ENCODE results near the gene CGB2.
A peak's percentile ranks its signal among the peaks of the same experiment; 100 is the strongest.

Gene CGB2

DNA sequence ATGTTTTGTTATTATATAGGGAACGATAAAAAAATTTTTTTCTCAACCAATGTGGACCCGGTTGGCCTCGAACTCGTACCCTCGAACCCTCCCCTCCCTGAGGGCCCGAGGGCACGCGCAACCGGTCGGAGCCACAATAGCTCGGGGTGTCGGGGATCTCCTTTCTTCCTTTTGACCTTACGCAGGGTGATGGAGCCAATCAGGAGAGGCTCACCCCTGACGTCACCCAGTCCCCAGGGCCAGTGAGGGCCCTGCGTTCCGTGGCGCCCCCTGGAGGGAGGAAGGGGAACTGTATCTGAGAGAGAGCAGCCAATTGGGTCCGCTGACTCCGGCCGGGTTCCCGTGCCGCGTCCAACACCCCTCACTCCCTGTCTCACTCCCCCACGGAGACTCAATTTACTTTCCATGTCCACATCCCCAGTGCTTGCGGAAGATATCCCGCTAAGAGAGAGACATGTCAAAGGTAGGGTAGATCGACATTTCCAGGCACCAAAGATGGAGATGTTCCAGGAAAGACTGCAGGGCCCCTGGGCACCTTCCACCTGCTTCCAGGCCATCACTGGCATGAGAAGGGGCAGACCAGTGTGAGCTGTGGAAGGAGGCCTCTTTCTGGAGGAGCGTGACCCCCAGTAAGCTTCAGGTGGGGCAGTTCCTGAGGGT is at the start of gene CGB2:
CGB2 (plus strand) TSS at position 249 of the 660 bp plus-strand sequence; CDS start at position 455, 206 bp downstream.
- ATAC-seq: peak in 1 of 2 donors; percentile 67

- no peak for ATAC-seq
Observed at GRCh38 chr19:48982280-48982679, 49.4 kb upstream of the CGB2 start.

DNA sequence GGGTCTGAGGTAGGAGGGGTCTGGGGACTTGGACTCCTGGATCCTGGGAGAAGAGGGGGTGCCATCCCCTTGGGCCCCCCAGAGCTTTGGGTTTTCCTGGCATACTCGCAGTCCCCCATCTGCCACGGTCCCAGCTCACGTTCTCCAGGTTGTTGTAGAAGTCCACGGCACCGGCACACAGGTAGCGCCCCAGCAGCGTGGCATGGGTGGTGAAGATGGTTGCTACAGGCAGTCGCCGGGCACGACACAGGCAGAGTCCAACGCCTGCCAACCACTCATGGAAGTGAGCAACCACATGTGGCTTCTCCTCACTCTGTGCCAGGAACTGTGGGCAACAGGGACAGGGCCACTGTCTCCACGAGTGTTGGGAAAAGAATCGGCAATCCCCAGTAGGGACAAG is 46.0 kb upstream of the CGB2 start:
- no peak for ATAC-seq

- ATAC-seq: no peak
Observed at GRCh38 chr19:48986211-48986610, 45.5 kb upstream of the CGB2 start.

- ATAC-seq: no peak
Observed at GRCh38 chr19:48987323-48987722, 44.4 kb upstream of the CGB2 start.

GRCh38 chr19:48988286-48988685 is 43.4 kb upstream of the CGB2 start:
- ATAC-seq: no peak

- ATAC-seq: no peak
Observed at GRCh38 chr19:48988860-48989259, 42.8 kb upstream of the CGB2 start.

DNA sequence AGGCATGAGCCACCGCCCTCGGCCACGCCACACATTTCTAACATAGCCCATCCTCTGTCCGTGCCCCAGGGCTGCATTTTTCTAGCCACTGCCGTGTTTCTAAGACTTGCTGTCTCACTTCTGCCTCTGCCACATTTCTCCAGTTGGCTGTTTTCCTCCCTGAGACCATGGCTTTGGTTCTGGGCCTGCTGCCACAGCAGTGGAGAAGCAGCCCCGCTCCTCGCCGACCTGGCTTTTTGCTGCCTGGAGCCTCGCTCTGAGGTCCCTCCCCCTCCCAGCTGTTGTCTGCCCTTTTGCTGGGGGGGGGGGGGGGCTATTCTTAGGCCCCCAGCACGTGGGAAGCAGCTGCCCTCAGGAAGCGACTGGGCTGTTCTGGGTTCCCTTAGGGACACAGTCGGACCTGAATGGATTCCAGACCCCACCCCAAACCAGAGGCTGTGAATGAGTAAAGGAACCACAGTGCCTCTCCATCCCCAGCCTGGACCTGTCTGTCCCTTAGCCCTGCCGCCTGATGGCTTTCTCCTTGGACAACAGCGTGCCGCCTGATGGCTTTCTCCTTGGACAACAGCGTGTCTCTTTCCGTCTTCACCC is 41.9 kb upstream of the CGB2 start:
- ATAC-seq: no peak

DNA sequence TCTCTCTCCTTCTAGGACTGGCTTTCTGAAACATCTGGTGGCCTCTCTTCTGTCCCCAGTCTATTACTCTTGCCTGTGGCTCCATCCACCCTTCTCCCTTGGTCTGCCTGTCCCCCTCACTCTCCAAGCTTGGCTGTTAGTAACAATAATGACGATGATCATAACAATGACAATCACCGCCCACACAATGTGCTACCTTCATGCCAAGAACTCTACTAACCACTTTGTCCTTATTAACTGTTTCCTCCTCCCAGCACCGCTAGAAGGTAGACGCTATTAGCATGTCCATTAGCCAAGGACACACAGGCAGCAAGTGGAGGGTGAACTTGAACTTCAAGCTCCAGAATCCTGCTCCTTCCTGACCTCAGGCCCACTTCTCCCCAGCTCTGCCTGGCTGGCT is 41.3 kb upstream of the CGB2 start:
- ATAC-seq: no peak

- no peak for ATAC-seq
Observed at GRCh38 chr19:48991011-48991609, 40.6 kb upstream of the CGB2 start.

GRCh38 chr19:48991873-48992580 is 39.7 kb upstream of the CGB2 start:
- no peak for ATAC-seq

- ATAC-seq: no peak
Observed at GRCh38 chr19:48992581-48993174, 39.0 kb upstream of the CGB2 start.

DNA sequence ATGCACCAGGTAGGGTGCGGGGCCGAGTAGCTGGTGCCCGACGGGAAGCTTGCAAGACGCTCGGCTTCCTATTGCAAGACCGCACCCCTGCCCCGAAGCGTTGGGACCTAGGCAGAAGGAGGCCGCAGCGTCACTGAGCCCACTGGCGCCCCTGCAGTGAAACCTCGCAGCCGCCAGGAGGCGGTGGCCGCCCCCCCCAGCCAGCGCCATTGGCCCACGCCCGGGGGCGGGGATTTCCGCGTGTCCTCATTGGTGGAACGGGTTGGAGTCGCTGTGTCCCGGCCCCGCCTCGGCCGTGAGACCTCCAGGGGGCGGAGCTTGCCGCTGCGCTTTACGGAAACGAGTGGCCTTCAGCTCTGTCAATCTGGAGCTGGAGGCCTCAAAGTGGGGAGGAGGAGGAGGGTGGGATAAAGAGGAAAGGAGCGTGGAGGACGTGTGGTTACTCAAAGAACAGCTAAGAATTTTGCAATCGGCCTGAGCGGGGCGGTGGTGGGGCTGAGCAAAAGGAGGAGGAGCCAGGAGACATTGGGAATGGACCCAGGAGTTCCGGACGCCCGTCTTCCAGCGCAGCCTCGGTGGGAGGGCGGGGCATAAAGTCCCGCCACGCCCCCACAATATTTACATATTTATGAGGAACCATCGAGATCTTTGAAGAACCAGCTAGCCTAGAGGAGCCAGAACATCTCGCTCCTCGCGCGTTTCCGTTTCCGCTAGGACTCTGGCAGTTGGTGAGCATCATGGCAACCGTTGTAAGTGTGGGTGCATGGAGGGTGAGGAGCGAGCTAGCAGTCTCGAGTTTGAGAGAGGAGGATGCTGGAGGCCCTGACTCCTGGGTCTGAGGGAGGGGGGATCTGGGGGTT is 38.3 kb upstream of the CGB2 start, which contains the start of the genes GYS1 and RUVBL2:
GYS1 (minus strand) TSS at position 135 of the 860 bp plus-strand sequence. CDS start 197 bp downstream, outside the sequence.
RUVBL2 (plus strand) TSS at position 713 of the 860 bp plus-strand sequence; CDS start at position 738, 25 bp downstream.
- ATAC-seq: peak; percentile 92 to 94

DNA sequence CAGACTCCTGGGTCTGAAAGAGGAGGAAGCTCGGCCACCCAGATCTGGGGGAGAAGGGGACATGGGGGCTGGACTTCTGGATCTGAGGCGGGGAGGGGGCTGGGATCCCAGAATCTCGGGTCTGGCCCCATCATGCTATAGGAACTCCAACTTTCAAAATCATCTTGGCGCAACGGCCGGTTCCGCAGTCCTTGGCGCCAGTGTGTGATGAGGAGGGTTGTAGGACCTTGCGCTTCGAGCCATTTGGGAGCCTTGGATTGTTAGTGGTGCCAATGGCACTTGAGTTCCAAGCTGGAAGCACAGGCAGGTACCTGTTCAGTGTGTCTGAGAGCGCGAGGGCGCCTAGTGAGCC is 37.7 kb upstream of the CGB2 start:
- no peak for ATAC-seq

- no peak for ATAC-seq
Observed at GRCh38 chr19:48997972-48998371, 33.7 kb upstream of the CGB2 start.

DNA sequence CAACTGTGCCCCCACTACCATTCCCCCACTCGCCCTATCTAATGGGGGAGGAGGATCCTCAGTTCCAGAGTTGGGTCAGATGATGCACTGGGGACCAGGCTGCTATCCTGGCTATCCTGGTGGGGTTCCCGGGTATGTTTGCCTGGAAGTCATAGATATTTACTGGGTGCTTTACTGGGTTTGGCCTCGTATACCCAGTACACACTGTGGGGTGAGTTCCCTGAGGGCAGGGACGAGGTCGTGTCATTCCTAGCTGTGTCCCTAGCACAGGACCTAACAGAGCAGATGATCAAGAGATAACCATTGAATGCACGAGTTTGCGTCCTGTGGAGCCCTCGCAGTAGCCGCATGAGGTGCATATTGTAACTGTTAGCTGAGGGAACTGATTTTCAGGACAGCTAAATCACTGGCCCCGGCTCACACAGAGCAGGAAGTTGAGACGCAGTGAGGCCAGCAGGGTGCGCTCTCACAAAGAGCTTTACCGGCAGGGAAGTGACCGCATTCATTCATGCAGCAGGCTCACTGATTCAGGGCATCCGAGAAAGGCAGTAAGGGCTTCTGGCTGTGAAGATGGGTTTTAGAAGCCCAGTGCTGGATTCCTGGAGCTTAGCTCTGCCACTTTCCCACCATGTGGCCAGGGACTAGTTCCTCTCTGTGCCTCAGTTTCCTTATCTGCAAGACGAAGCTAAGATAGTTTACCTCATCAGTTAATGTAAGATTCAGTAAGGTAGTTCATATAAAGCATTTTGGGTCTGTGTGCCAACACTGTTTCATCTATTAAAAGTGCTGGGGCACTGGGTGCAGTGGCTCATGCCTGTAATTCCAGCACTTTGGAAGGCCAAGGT is 32.0 kb upstream of the CGB2 start:
- ATAC-seq: peak; percentile 77 to 86

- no peak for ATAC-seq
Observed at GRCh38 chr19:49004133-49004532, 27.6 kb upstream of the CGB2 start.

DNA sequence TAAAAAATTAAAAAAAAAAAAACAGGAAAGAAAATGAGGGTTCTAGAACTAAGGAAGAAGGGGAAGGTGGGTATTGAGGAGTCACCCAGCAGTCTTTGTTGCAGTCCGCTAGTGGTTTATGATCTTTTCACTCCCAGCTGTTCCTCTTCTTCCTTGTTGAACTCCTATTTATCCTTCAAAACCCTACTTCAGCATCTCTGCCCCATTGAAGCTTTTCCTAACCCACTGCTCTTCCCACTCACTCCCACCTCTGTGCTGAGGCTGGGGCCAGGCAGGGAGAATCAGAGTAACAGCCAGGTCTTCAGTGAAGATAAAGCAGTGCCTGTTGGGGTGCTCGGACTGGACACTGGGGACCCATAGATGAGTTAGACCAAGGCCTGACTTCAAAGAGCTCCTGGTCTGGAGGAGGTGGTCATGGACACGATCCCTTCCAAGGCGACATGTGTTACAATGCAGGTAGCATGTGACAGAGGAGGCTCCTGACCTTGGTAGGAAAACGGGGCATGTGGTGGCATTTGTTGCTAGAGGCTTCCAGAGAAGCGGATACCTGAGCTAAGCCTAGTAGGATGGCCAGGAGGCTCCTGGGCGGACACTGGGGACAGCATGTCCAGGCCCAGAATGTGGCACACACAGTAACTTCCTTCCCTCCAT is 26.6 kb upstream of the CGB2 start:
- ATAC-seq: no peak

- ATAC-seq: no peak
Observed at GRCh38 chr19:49006905-49007304, 24.8 kb upstream of the CGB2 start.

GRCh38 chr19:49009828-49010227 is 21.9 kb upstream of the CGB2 start:
- no peak for ATAC-seq

- ATAC-seq: no peak
Observed at GRCh38 chr19:49010453-49010852, 21.2 kb upstream of the CGB2 start.
